Progenitor cell of endocrine pancreas (in vitro differentiated cells): Measurements from ENCODE around the gene CYSLTR1. TPM values are rescaled to one million over a fixed set of nuclear protein-coding genes. Genes with fewer than 3 reads are reported as not detected.

Experiments
- DNase-seq: peaks from one replicate; pipeline ENCODE4 v3.0.0; 2021; ENCODE audit warnings: low spot score; ENCODE audit not compliant: unreplicated experiment
- H3K27ac Mint-ChIP-seq: 2 replicates; pipeline ENCODE4 v1.8.0; 2021; ENCODE audit warnings: mild to moderate bottlenecking, moderate library complexity, mixed read lengths
- H3K27me3 Mint-ChIP-seq: 2 replicates; pipeline ENCODE4 v1.8.0; 2021; ENCODE audit warnings: mixed read lengths
- H3K36me3 Mint-ChIP-seq: 2 replicates; pipeline ENCODE4 v1.8.0; 2022; ENCODE audit warnings: mixed read lengths; ENCODE audit not compliant: insufficient read depth
- H3K4me1 Mint-ChIP-seq: 2 replicates; pipeline ENCODE4 v1.8.0; 2021; ENCODE audit warnings: low read depth, mixed read lengths
- H3K4me3 Mint-ChIP-seq: 2 replicates; pipeline ENCODE4 v1.8.0; 2021; ENCODE audit warnings: low read depth, mild to moderate bottlenecking, moderate library complexity, mixed read lengths
- H3K9me3 Mint-ChIP-seq: 2 replicates; pipeline ENCODE4 v1.8.0; 2021; ENCODE audit warnings: low read depth, mixed read lengths
- total RNA-seq: library from RNA; stranded (reverse); gene quantifications from 2 replicates; pipeline ENCODE4 v1.2.1, GENCODE V29; 2021
- TF ChIP-seq, protein P1 (sequence below): fragments of 200-600 bp; sonication (generic); IDR thresholded peaks from one replicate; pipeline ENCODE4 v1.5.0; 2021; ENCODE audit warnings: antibody characterized with exemption, mild to moderate bottlenecking; ENCODE audit not compliant: unreplicated experiment

The CYSLTR1 gene
- total RNA-seq, 1 donor from 2014 or later = not detected

DNA sequence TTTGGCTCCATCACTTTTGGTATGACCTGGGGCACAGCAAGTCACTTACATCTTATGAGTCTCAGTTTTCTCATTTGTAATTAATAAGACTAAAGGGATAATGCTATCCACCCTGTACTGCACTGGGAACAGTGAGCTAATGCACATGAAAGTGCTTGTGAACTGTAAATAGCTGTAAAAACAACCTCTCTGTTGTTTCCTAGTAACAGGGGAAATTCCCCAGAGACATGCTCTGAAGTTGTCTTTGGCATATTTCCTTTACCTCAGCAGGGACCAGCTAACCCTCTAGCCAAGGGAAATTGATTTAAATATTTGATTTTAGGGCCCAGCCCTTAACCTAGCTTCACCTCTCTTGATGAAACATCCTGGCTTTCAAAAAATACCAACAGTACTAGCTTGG is 6.1 kb upstream of the CYSLTR1 start:
- peaks cover 25% of the 10 kb centered on the region for H3K9me3 Mint-ChIP-seq
- DNase-seq = no peak
- H3K27me3 Mint-ChIP-seq = no peaks in the 10 kb centered on the region
- no peaks in the 10 kb centered on the region for H3K36me3 Mint-ChIP-seq
- TF ChIP-seq, protein P1, sequence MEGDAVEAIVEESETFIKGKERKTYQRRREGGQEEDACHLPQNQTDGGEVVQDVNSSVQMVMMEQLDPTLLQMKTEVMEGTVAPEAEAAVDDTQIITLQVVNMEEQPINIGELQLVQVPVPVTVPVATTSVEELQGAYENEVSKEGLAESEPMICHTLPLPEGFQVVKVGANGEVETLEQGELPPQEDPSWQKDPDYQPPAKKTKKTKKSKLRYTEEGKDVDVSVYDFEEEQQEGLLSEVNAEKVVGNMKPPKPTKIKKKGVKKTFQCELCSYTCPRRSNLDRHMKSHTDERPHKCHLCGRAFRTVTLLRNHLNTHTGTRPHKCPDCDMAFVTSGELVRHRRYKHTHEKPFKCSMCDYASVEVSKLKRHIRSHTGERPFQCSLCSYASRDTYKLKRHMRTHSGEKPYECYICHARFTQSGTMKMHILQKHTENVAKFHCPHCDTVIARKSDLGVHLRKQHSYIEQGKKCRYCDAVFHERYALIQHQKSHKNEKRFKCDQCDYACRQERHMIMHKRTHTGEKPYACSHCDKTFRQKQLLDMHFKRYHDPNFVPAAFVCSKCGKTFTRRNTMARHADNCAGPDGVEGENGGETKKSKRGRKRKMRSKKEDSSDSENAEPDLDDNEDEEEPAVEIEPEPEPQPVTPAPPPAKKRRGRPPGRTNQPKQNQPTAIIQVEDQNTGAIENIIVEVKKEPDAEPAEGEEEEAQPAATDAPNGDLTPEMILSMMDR = no peak
- no peaks in the 10 kb centered on the region for H3K4me1 Mint-ChIP-seq
- no peak overlapping the region for H3K27ac Mint-ChIP-seq
- H3K4me3 Mint-ChIP-seq = no peak overlapping the region

DNA sequence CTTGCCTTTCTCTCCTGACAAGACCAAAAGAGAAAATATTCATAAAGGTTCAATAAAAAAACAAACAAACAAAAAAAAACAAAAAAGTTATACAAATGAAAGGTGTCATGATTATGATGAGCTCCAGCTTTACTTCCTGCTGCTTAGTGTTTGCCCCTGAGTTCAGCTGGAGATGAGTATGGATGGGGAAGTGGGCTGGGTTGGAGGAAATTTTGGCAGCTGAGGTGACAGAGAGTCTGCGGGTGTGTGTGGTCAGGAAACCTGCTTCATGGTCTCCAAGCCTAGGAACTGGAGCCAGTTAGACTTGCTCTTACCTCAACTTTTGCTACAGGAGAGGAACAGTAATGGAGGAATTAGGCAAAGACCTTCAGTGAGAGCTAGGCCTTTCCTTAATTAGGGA is 4.3 kb upstream of the CYSLTR1 start:
- TF ChIP-seq, protein P1 = no peak
- Mint-ChIP-seq H3K9me3 (peaks cover 18% of the 10 kb centered on the region), H3K27ac (peak overlapping the region; percentile 43), H3K27me3 (no peaks in the 10 kb centered on the region), H3K4me1 (no peaks in the 10 kb centered on the region), H3K36me3 (no peaks in the 10 kb centered on the region), H3K4me3 (no peak overlapping the region)
- no peak for DNase-seq

DNA sequence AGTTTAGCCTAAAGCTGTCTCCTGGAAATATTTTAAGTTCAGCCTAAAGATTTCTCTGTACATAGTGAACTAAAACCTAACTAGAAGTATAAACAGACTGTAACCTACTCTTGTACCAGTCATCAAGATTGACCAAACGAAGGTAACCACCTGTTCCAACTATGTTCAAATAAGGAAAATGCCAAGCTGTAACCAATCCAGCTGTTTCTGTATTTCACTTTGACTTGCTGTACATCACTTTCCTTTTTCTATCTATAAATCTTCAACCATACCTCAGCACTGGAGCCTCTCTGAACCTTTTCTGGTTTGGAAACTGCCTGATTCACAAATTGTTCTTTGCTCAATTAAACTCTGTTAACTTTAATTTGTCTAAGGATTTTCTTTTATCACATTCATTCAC is 3.1 kb upstream of the CYSLTR1 start:
- Mint-ChIP-seq H3K27me3 (no peaks in the 10 kb centered on the region), H3K4me1 (no peaks in the 10 kb centered on the region), H3K9me3 (peaks cover 14% of the 10 kb centered on the region), H3K36me3 (no peaks in the 10 kb centered on the region), H3K27ac (no peak overlapping the region), H3K4me3 (no peak overlapping the region)
- TF ChIP-seq, protein P1 = no peak
- DNase-seq = no peak

DNA sequence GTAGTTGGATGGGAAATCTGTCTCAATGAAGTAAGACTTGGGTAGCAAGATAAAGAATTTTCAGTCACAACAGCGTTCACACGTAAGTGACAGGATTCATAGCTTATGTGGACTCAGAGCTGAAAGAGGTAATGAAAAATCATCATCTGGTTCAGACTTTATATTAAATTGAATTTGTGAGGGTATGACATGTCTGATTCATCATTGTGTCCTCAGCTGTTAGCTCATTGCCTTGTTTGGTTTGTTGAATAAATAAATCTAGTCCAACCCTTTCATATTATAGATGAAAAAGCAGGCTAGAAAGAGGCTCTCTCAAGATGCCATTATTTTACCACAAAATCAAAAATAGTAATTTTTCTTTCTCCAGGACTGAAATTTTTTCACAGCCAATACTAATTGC is 2.7 kb upstream of the CYSLTR1 start:
- TF ChIP-seq, protein P1 = no peak
- no peaks in the 10 kb centered on the region for H3K4me1 Mint-ChIP-seq

DNA sequence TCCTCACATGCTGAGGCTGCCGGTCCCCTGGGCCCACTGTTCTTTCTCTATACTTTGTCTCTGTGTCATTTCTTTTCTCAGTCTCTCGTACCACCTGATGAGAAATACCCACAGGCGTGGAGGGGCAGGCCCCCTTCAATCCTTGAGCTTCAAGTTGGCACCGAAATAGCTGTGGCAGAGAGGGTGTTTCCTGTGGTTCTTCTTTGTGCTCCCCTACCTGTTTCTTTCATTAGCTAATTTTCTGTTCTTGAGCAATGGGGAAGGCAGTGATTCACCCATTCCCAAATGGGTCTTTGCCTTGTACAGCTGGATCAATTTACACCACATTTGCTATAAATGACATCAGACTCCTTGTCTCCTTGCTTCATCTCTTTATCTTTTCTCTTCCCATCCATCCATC is 2.1 kb upstream of the CYSLTR1 start:
- no peaks in the 10 kb centered on the region for H3K4me1 Mint-ChIP-seq

More for the DNA sequence above, 2.7 kb upstream of the CYSLTR1 start:
- DNase-seq = no peak
- Mint-ChIP-seq H3K27ac (no peak overlapping the region), H3K36me3 (no peaks in the 10 kb centered on the region), H3K9me3 (peaks cover 14% of the 10 kb centered on the region), H3K27me3 (no peaks in the 10 kb centered on the region), H3K4me3 (no peak overlapping the region)

More for the DNA sequence above, 2.1 kb upstream of the CYSLTR1 start:
- TF ChIP-seq, protein P1 = no peak
- DNase-seq = no peak
- Mint-ChIP-seq H3K27ac (no peak overlapping the region), H3K9me3 (peaks cover 11% of the 10 kb centered on the region), H3K4me3 (no peak overlapping the region), H3K27me3 (no peaks in the 10 kb centered on the region), H3K36me3 (no peaks in the 10 kb centered on the region)
